Epithelial cell of proximal tubule (primary cell): ENCODE results near the gene SH2D2A. TPM values are rescaled to one million over a fixed set of nuclear protein-coding genes. Genes with fewer than 3 reads are reported as not detected.

Source experiments
- DNase-seq: peaks from one replicate; pipeline ENCODE4 v3.0.0-alpha.2; 2011; ENCODE audit warnings: low read depth
- H3K4me3 ChIP-seq: 2 replicates; pipeline ENCODE4 v1.5.1; 2011; ENCODE audit warnings: low read depth, mild to moderate bottlenecking, low read length
- CTCF ChIP-seq: conservative IDR thresholded peaks from 2 replicates; pipeline ENCODE4 v1.5.1; 2012; ENCODE audit warnings: low read depth, mild to moderate bottlenecking, low read length
- total RNA-seq: library from RNA; depleted of rRNA; stranded (reverse); fragments of >200 nt; gene quantifications from 2 replicates; pipeline ENCODE4 v1.2.3, GENCODE V29; 2015

SH2D2A gene
- total RNA-seq, 1 donor from 2014 or later, result 2.0 TPM

- TF ChIP-seq CTCF, result no peak
- no peak overlapping the region for H3K4me3 ChIP-seq
- DNase-seq, result no peak
Measured at GRCh38 chr1:156795787-156796186, 20.9 kb downstream of the SH2D2A start.

- no peak for TF ChIP-seq CTCF
- no peak for DNase-seq
- H3K4me3 ChIP-seq, result no peak overlapping the region
Measured at GRCh38 chr1:156795374-156795733, 21.3 kb downstream of the SH2D2A start.

GRCh38 chr1:156794506-156795373 is 21.9 kb downstream of the SH2D2A start:
- DNase-seq, result no peak
- no peak for TF ChIP-seq CTCF
- H3K4me3 ChIP-seq, result no peak overlapping the region

- TF ChIP-seq CTCF, result no peak
- H3K4me3 ChIP-seq, result no peak overlapping the region
- DNase-seq, result no peak
Measured at GRCh38 chr1:156789621-156790318, 26.9 kb downstream of the SH2D2A start.

- TF ChIP-seq CTCF, result no peak
- H3K4me3 ChIP-seq, result no peak overlapping the region
- no peak for DNase-seq
Measured at GRCh38 chr1:156788136-156788535, 28.5 kb downstream of the SH2D2A start.

- H3K4me3 ChIP-seq, result no peak overlapping the region
- DNase-seq, result no peak
- TF ChIP-seq CTCF, result no peak
Measured at GRCh38 chr1:156786640-156787039, 30.0 kb downstream of the SH2D2A start.
